NCI-H2171 treated with DMSO at 0.1 percent for 48 hours (cell line): ENCODE results near the gene SHANK2.

Source experiments
- DNase-seq: peaks from one replicate; lab custom pipeline; 2025; lab: John Stamatoyannopoulos, UW

Gene SHANK2

GRCh38 chr11:71202598-71202944, 49.8 kb downstream of the SHANK2 start:
- no peak for DNase-seq
